Measurements from ENCODE around the gene CCDC198.

Gene CCDC198

DNA sequence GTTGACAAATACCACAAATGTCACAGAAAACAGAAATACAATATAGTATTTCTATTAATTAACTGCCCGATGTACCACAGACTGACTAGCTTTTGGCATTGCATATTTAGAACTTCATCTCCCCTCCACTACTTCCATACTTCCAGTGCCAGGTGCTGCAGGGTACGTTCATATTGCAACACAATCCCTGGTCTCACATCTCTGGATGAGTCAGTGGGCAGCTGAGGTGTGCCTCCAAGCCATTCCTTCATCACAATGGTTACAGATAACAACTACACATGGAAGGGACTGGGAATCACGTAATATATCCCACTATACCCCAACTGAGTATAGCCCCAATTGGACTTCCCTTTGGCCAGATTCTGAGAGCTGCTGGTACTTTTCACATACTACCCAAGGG lies 31.1 kb downstream of the CCDC198 start:
- no peak for DNase-seq

DNA sequence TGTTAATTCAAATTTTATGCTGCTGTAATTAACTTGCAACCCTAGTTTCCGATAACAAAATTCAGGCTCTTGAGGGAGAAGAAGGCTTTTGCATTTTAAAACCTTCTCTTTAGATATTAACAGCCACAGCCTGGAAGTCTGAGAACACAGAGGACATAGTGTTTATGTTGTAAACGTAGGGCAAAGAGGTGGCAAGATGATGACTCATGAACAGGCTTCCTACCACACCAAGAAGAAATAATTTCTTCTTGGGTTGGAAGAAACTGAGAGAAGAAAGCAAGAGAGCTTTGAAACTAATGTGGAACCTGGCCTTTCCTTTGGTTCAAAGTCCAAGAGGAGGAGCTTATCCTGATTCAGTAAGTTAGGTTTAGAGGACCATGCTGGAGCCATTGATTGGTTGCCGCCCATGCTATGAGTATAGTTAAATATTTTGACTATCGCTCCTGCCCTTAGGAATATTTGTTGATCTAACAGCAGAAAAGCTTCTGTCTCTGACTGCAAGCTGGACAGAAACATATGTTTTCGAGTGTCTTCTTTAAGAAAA lies 31.8 kb downstream of the CCDC198 start:
- DNase-seq = no peak

DNA sequence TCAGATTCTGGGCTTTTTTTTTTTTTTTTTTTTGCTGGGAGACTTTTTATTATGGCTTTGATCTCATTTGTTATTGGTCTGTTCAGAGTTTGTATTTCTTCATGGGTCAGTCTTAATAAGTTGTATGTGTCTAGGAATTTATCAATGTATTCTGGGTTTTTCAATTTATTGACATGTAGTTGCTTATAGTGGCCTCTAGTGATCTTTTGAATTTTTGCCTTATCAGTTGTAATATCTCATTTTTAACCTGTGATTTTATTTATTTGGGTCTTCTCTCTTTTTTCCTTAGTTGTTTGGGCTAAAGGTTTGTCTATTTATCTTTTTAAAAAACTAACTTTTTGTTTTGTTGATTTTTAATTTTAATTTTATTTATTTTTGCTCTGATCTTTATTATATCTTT lies 57.7 kb downstream of the CCDC198 start:
- no peak for DNase-seq

DNA sequence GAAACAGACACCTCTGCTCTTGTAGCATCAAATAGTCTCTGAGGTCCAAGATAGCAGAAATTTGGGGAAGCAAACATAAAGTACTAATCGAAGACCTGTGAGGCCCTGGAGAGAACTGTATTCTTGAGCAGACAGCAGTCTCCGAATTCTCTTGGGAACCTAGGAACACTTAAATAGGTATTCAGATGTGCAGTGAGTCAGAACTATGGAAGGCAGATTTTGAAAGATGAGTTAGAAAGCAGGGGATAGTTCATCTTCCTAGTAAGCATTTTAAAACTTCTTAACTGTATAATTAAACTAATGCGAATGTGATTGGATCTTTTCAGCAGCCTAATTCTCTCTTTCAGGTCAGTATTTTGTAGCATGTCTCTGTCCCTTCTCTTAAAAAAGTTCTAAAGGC lies 72.7 kb downstream of the CCDC198 start:
- DNase-seq = no peak

DNA sequence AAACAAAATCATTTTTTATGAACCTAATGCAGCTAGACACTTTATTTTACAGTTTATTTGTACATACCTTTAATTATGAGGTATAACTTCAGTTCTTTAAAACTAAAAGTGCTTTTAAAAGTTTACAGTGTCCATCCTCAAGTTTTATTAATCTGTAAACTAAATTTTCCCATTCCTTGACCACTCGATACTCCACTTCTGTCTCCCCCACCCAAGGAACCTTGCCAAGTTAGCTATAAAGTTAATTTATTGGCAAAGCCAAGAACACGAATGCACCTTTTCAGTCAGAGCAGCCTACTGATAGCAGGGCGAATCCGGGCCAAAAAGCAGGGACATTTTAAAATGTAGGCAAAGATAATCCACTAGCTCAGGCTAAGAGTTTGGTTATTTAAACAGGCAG lies 73.6 kb downstream of the CCDC198 start:
- no peak for DNase-seq

Data from cortex of kidney (tissue), 1 donor.